GM19238 (cell line): Measurements from ENCODE around the gene ITIH3.

Experiments
- DNase-seq: peaks from one replicate; pipeline ENCODE4 v3.0.0; 2011; ENCODE audit warnings: low spot score; ENCODE audit not compliant: insufficient read length

The ITIH3 gene

GRCh38 chr3:52827441-52827840 is 32.8 kb downstream of the ITIH3 start:
- DNase-seq: no peak

GRCh38 chr3:52827866-52828376 is 33.3 kb downstream of the ITIH3 start:
- DNase-seq: no peak

GRCh38 chr3:52829482-52829881 is 34.9 kb downstream of the ITIH3 start:
- no peak for DNase-seq

GRCh38 chr3:52829906-52830463 is 35.4 kb downstream of the ITIH3 start:
- DNase-seq: no peak

- DNase-seq: no peak
Measured at GRCh38 chr3:52830535-52831258, 36.1 kb downstream of the ITIH3 start, which contains the start of gene ITIH4. Gene ITIH4 (minus strand): TSS chr3:52830672. CDS start chr3:52830642, 30 bp downstream.

GRCh38 chr3:52831500-52832301 is 37.1 kb downstream of the ITIH3 start:
- DNase-seq: no peak

GRCh38 chr3:52833202-52833601 is 38.6 kb downstream of the ITIH3 start:
- no peak for DNase-seq

GRCh38 chr3:52834871-52835501 is 40.4 kb downstream of the ITIH3 start, which contains the start of gene MUSTN1:
Gene MUSTN1 (minus strand): TSS chr3:52835019. CDS start chr3:52834948, 71 bp downstream.
- DNase-seq: no peak

GRCh38 chr3:52835766-52836470 is 41.3 kb downstream of the ITIH3 start:
- no peak for DNase-seq

GRCh38 chr3:52836471-52836845 is 41.9 kb downstream of the ITIH3 start:
- DNase-seq: no peak

GRCh38 chr3:52836986-52837385 is 42.4 kb downstream of the ITIH3 start:
- no peak for DNase-seq

- DNase-seq: no peak
Measured at GRCh38 chr3:52838561-52839267, 44.1 kb downstream of the ITIH3 start.

- no peak for DNase-seq
Measured at GRCh38 chr3:52839268-52839575, 44.6 kb downstream of the ITIH3 start.

- no peak for DNase-seq
Measured at GRCh38 chr3:52839892-52840545, 45.4 kb downstream of the ITIH3 start.

GRCh38 chr3:52841211-52841980 is 46.8 kb downstream of the ITIH3 start:
- DNase-seq: no peak

- DNase-seq: no peak
Measured at GRCh38 chr3:52841981-52842340, 47.4 kb downstream of the ITIH3 start.

GRCh38 chr3:52842424-52842823 is 47.8 kb downstream of the ITIH3 start:
- DNase-seq: no peak

GRCh38 chr3:52843108-52843865 is 48.7 kb downstream of the ITIH3 start:
- no peak for DNase-seq

- DNase-seq: no peak
Measured at GRCh38 chr3:52843881-52844280, 49.3 kb downstream of the ITIH3 start.
